Lower leg skin (tissue), 4 donors: ENCODE data around the gene UQCC2. TPM values are rescaled to one million over a fixed set of nuclear protein-coding genes. Genes with fewer than 3 reads are reported as not detected.

Experiments
- DNase-seq, 2 donors: peaks; one replicate each; pipeline ENCODE4 v3.0.0-alpha.2; 2019; ENCODE audit warnings: low spot score in 2 of 2
- H3K4me3 ChIP-seq: fragments of 200-600 bp; sonication (generic); 2 replicates; pipeline ENCODE4 v1.5.1; 2017; ENCODE audit warnings: mild to moderate bottlenecking, low read depth; ENCODE audit not compliant: poor library complexity, severe bottlenecking
- CTCF ChIP-seq, 3 donors: fragments of 450-650 bp; IDR thresholded peaks; one replicate each; pipeline ENCODE4 v1.5.1; 2016; ENCODE audit warnings: antibody characterized with exemption in 3 of 3, mild to moderate bottlenecking in 3 of 3, moderate library complexity in 2 of 3
- POLR2A ChIP-seq, 2 donors: fragments of 450-650 bp; IDR thresholded peaks; one replicate each; pipeline ENCODE4 v1.6.1; 2016 to 2017; ENCODE audit warnings: antibody characterized with exemption in 2 of 2, mild to moderate bottlenecking in 1 of 2, moderate library complexity in 1 of 2
- WGBS, 2 donors: methylation state at CpG; one replicate each; pipeline ENCODE4 v1.1.5; 2018; 5-methylcytosine and 5-hydroxymethylcytosine counted together
- intact Hi-C: fragments of 100-400 bp; cut with DNase I; formaldehyde crosslinking; loops from one replicate; pipeline ENCODE4 v1.15.0; 2023; ENCODE audit warnings: low total_unique reads
- total RNA-seq, 4 donors: library from RNA; depleted of rRNA; stranded (reverse); fragments of >200 nt; gene quantifications; one replicate each; pipeline ENCODE4 v1.1.0, GENCODE V29; 2016

Gene UQCC2
- total RNA-seq, 4 donors from 2014 or later: 8.5 to 20.4 (median 10.2) TPM

- no peak for DNase-seq
- intact Hi-C loops: no loop called here
- WGBS, 2 donors: 66 to 78% methylated on average over 9 of the region's 9 CpGs
- H3K4me3 ChIP-seq: no peak overlapping the region
- TF ChIP-seq POLR2A (IDR thresholded peaks at IDR 0.05): no peak
- TF ChIP-seq CTCF (IDR thresholded peaks at IDR 0.05): no peak
These were observed 20.3 kb upstream of the UQCC2 start for GRCh38 chr6:33731751-33732282.

- TF ChIP-seq CTCF (IDR thresholded peaks at IDR 0.05) (no peak), POLR2A (IDR thresholded peaks at IDR 0.05) (no peak)
- 80 to 90% methylated on average over 7 of the region's 7 CpGs for WGBS, 2 donors
- no peak for DNase-seq
- no peak overlapping the region for H3K4me3 ChIP-seq
- intact Hi-C loops: no loop called here
These were observed 19.5 kb upstream of the UQCC2 start for GRCh38 chr6:33731035-33731434.

- intact Hi-C loops: no loop called here
- WGBS, 2 donors: 85 to 90% methylated on average over 10 of the region's 10 CpGs
- TF ChIP-seq POLR2A (IDR thresholded peaks at IDR 0.05) (no peak), CTCF (IDR thresholded peaks at IDR 0.05) (no peak)
These were observed 19.1 kb upstream of the UQCC2 start for GRCh38 chr6:33730611-33731010.

GRCh38 chr6:33729059-33729458, 17.6 kb upstream of the UQCC2 start:
- no peak for TF ChIP-seq CTCF (IDR thresholded peaks at IDR 0.05)
- 90 to 98% methylated on average over 6 of the region's 6 CpGs for WGBS, 2 donors
- intact Hi-C loops: no loop called here

More at GRCh38 chr6:33730611-33731010, 19.1 kb upstream of the UQCC2 start:
- no peak for DNase-seq
- H3K4me3 ChIP-seq: no peak overlapping the region

GRCh38 chr6:33728438-33728837, 16.9 kb upstream of the UQCC2 start:
- DNase-seq: no peak
- no peak for TF ChIP-seq CTCF (IDR thresholded peaks at IDR 0.05)
- TF ChIP-seq POLR2A (IDR thresholded peaks at IDR 0.05): no peak
- 93 to 94% methylated on average over 11 of the region's 11 CpGs for WGBS, 2 donors
- intact Hi-C loops: no loop called here
- H3K4me3 ChIP-seq: no peak overlapping the region

More at GRCh38 chr6:33729059-33729458, 17.6 kb upstream of the UQCC2 start:
- no peak for DNase-seq
- no peak overlapping the region for H3K4me3 ChIP-seq

GRCh38 chr6:33727932-33728331, 16.4 kb upstream of the UQCC2 start:
- 81 to 84% methylated on average over 11 of the region's 11 CpGs for WGBS, 2 donors
- H3K4me3 ChIP-seq: no peak overlapping the region
- no peak for TF ChIP-seq CTCF (IDR thresholded peaks at IDR 0.05)
- no peak for TF ChIP-seq POLR2A (IDR thresholded peaks at IDR 0.05)
- DNase-seq: no peak
- intact Hi-C loops: no loop called here
